Measurements from ENCODE around the gene UTS2B.
A peak's percentile ranks its signal among the peaks of the same experiment; 100 is the strongest.

Gene UTS2B

DNA sequence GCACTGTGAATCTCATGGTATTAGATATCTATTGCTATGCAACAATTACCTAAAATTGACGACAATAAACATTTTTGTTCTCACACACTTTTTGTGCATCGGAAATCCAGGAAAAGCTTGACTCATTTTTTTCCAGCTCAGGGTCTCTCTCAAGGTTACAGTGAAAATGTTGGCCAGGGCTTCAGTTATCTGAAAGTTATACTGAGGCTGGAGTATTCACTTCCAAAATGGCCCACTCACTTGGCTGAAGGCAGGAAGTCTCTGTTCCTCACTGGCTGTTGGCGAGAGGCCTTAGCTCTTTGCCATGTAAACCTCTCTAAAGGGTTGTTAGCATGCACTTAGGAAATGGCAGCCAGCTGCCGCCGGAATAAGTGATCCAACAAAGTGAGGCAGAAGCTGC lies 89.8 kb downstream of the UTS2B start:
- TF ChIP-seq, protein P1, sequence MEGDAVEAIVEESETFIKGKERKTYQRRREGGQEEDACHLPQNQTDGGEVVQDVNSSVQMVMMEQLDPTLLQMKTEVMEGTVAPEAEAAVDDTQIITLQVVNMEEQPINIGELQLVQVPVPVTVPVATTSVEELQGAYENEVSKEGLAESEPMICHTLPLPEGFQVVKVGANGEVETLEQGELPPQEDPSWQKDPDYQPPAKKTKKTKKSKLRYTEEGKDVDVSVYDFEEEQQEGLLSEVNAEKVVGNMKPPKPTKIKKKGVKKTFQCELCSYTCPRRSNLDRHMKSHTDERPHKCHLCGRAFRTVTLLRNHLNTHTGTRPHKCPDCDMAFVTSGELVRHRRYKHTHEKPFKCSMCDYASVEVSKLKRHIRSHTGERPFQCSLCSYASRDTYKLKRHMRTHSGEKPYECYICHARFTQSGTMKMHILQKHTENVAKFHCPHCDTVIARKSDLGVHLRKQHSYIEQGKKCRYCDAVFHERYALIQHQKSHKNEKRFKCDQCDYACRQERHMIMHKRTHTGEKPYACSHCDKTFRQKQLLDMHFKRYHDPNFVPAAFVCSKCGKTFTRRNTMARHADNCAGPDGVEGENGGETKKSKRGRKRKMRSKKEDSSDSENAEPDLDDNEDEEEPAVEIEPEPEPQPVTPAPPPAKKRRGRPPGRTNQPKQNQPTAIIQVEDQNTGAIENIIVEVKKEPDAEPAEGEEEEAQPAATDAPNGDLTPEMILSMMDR (IDR thresholded peaks at IDR 0.05; ENCODE audit: low read depth, low read length): no peak
- no peak overlapping the region for H3K4me3 ChIP-seq (ENCODE audit: low read depth, low read length)

DNA sequence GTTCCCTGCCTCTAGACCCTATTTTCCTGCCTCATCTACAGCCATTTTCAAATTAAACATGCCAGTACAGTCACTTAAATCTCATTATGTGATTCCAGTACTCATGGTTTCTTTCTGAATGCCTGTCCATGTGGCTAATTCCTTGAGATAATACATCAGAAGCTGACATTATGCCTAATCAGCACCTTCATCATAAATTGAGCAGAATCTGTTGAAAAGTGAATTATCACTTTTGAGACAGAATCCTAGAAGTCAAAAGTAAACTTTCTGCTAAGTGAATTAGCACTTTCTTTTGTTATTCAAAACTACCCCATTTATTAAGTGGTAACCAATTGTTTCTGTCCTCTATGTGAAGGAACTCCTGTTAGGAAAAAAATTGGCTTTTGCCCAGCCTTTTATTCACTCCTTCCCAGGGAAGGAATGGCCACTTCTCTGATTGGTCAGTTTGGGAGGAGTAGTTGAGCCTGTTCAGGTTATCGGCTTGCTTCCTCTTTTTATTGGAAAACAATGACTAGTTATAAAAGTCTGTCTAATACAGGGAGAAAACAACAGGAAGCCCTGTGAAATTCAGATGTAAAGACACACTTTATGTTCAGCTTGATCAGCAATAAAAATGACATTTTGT lies 90.8 kb downstream of the UTS2B start:
- TF ChIP-seq, protein P1 (IDR thresholded peaks at IDR 0.05; ENCODE audit: low read depth, low read length): no peak

DNA sequence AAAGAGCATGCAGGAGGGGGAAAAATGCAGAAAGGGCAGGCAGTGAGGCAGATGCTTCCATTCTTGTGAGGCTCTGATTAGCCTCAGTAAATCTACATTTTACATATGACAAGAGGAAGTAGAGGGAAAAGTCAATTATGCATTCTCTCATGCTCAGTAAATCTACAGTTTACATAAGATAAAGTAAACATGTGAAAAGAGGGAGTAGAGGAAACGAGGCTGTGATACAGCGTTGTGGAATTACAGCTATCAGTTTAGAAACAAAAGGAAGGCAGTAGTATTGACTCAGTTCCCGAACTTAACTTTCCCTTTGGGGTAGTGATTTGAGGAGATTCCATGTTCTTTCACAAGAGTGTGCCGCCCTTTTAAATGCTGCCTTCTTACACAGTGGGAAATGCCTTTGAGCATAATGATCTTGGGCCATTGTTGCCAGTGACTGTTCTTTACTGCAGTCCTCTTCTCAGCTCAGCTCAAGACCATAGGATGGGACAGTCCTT lies 92.0 kb downstream of the UTS2B start:
- peak overlapping the region; percentile 20; the same call in 1 of the 2 replicates for H3K4me3 ChIP-seq (ENCODE audit: low read depth, low read length)
- TF ChIP-seq, protein P1 (IDR thresholded peaks at IDR 0.05; ENCODE audit: low read depth, low read length): no peak

More for the DNA sequence above, 90.8 kb downstream of the UTS2B start:
- no peak overlapping the region for H3K4me3 ChIP-seq (ENCODE audit: low read depth, low read length)

DNA sequence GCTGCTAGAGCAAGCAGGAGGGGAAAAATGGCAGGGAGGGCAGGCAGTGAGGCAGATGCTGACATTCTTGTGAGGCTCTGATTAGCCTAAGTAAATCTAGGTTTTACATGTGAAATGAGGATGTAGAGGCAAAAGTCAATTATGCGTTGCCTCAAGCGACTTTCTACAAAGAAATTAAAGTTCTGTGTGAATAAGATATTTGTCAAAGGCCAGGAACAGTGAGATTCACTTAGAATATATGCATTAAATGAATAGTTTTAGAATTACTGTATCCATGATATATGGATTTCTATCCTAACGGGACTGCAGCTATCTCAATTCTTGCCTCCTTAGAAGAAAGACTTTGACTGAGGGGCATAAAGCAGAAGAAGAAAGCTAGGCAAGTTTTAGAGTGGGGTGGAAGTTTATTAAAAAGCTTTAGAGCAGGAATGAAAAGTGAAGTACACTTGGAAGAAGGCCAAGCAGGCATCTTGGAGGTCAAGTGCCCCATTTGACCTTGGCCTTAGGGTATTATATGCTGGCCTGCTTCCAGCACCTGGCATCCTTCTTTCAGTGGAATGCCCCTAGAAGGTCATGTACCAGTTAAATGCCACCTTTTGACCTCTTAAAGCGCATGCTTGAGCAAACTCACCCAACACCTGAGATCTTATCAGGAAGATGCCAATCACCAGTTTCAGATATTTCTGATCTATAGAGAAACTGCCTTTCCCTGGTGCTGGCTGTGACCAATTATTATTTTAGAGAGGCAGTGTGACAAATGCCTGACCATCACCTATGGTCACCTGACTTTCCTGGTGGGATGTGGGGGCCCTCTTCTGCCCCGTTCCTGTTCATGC lies 93.1 kb downstream of the UTS2B start:
- H3K4me3 ChIP-seq (ENCODE audit: low read depth, low read length): no peak overlapping the region
- TF ChIP-seq, protein P1 (IDR thresholded peaks at IDR 0.05; ENCODE audit: low read depth, low read length): no peak

DNA sequence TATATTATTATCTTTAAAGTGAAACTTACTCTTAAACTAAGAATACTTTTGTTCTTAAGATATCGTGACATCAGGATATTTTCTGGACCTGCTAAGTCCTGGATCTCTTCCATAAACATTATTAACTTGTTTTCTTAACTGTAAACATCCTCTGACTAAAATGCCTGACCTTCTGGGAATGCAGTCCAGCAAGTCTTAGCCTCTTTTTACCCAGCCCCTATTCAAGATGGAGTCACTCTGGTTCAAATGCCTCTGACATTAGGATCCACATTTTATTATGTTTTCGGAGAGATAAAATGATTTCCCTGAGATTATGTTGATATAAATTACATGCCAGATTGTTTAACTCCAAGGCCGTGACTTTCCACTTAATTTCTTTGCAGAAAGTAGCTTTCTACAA lies 93.7 kb downstream of the UTS2B start:
- H3K4me3 ChIP-seq (ENCODE audit: low read depth, low read length): no peak overlapping the region

DNA sequence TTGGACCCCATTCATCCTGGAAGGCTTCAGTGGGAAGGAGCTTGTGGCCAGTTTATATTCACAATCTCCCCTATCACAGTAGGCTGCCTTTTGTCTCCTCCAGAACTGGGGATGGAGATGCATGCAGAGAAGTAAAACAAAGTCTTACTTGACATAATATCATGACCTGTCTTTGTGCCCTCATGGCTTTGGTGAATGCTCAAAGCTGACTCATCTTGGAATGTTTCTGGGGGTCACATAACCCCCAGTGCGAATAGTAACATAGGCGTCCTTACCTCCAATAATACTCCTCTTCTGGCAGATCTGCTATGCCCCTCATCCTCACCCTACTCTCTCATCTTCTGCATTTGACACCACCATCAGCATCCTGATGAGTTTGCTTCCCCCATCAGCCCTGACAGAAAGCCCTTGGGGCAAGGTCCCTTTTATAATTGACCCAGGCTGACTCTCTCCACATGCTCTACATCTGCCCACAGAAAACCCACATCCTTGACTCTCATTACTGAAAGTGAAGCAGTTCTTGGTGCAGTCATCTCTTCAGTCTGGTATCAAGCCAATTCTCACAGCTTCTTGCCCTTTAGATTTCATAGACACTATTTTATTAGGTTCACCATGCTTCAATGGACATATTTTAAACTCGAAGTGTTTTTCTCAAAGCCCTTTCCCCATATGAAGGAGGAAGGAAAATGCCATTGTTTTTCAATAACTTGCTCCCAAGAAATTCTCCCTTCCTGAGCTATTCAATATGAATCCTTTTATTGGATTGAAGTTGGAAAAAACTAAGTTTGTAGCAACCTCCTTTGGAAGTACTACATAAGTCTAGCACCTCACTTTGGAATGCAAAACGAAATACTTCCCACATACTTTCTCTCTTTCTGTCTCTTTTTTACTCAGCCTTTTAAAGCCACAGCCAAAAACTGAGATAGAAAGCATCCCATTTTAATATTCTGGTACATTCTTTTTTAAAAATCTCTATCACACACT lies 94.7 kb downstream of the UTS2B start:
- H3K4me3 ChIP-seq (ENCODE audit: low read depth, low read length): no peak overlapping the region
- TF ChIP-seq, protein P1 (IDR thresholded peaks at IDR 0.05; ENCODE audit: low read depth, low read length): no peak

More for the DNA sequence above, 93.7 kb downstream of the UTS2B start:
- TF ChIP-seq, protein P1 (IDR thresholded peaks at IDR 0.05; ENCODE audit: low read depth, low read length): no peak
